ENCODE measurements around the gene SLC13A2. TPM values are rescaled to one million over a fixed set of nuclear protein-coding genes. Genes with fewer than 3 reads are reported as not detected.

SLC13A2 gene
- total RNA-seq, 1 experiment from 2014 or later: not detected

DNA sequence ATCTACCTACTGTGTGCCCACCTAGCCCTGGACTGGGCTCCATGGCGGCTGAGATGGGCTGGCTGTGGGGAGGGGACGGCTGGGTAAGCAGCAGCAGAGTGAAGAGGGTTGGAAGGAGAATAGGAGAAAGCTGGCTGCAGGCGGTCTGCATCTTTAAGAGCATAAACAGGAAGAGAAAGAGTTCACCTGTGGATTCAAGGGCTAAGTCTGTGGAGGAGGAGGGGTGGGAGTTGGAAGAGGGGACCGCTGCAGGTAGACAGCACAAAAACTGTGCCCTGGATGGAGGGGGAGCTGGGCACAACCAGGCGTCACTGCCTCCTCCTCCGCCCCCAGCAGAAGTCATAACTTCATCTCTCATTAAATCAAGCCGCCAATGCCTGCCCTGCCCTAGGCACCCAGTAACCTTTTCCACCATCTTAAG, 677 bp downstream of the SLC13A2 start:
- no peak for DNase-seq (ENCODE audit: low read depth, low spot score)
- no peak overlapping the region for H3K9ac ChIP-seq (ENCODE audit: low read length)
- no TSS peak for BruUV-seq (replicated peaks)
- H3K4me2 ChIP-seq (ENCODE audit: low read length): no peak overlapping the region
- no peak overlapping the region for H2AFZ ChIP-seq (ENCODE audit: low read depth, low read length, poor library complexity, severe bottlenecking)
- H4K20me1 ChIP-seq (ENCODE audit: insufficient read depth): no peaks in the 10 kb centered on the region
- TF ChIP-seq FOSL1 (IDR thresholded peaks at IDR 0.05; ENCODE audit: low read depth) (no peak), JUND (IDR thresholded peaks at IDR 0.05) (no peak), SRF (IDR thresholded peaks at IDR 0.05; ENCODE audit: low read depth) (no peak), EGR1 (IDR thresholded peaks at IDR 0.05; ENCODE audit: low read depth) (no peak), EZH2phosphoT487 (IDR thresholded peaks at IDR 0.05; ENCODE audit: borderline replicate concordance) (no peak)
- TF ChIP-seq, protein P1, sequence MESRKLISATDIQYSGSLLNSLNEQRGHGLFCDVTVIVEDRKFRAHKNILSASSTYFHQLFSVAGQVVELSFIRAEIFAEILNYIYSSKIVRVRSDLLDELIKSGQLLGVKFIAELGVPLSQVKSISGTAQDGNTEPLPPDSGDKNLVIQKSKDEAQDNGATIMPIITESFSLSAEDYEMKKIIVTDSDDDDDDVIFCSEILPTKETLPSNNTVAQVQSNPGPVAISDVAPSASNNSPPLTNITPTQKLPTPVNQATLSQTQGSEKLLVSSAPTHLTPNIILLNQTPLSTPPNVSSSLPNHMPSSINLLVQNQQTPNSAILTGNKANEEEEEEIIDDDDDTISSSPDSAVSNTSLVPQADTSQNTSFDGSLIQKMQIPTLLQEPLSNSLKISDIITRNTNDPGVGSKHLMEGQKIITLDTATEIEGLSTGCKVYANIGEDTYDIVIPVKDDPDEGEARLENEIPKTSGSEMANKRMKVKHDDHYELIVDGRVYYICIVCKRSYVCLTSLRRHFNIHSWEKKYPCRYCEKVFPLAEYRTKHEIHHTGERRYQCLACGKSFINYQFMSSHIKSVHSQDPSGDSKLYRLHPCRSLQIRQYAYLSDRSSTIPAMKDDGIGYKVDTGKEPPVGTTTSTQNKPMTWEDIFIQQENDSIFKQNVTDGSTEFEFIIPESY (IDR thresholded peaks at IDR 0.05; ENCODE audit: extremely low read depth, insufficient replicate concordance, low read length): no peak
- TF ChIP-seq, protein P2, sequence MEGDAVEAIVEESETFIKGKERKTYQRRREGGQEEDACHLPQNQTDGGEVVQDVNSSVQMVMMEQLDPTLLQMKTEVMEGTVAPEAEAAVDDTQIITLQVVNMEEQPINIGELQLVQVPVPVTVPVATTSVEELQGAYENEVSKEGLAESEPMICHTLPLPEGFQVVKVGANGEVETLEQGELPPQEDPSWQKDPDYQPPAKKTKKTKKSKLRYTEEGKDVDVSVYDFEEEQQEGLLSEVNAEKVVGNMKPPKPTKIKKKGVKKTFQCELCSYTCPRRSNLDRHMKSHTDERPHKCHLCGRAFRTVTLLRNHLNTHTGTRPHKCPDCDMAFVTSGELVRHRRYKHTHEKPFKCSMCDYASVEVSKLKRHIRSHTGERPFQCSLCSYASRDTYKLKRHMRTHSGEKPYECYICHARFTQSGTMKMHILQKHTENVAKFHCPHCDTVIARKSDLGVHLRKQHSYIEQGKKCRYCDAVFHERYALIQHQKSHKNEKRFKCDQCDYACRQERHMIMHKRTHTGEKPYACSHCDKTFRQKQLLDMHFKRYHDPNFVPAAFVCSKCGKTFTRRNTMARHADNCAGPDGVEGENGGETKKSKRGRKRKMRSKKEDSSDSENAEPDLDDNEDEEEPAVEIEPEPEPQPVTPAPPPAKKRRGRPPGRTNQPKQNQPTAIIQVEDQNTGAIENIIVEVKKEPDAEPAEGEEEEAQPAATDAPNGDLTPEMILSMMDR (IDR thresholded peaks at IDR 0.05 in 2 of 3, conservative IDR thresholded peaks at IDR 0.05 in 1 of 3; ENCODE audit: borderline replicate concordance in 1 of 3, insufficient read depth in 1 of 3, low read depth in 2 of 3, low read length in 2 of 3): no peak
- ATAC-seq: no peak
- no peaks in the 10 kb centered on the region for H3K9me2 ChIP-seq (ENCODE audit: insufficient read depth)
- H3K79me2 ChIP-seq (ENCODE audit: insufficient read depth, low read length): no peaks in the 10 kb centered on the region
- intact Hi-C loops (cut with micrococcal nuclease): no loop called here
- H3K36me3 ChIP-seq (ENCODE audit: control insufficient read depth in 1 of 2, insufficient read depth in 2 of 2, low read length in 2 of 2): no peaks in the 10 kb centered on the region
- H3K9me3 ChIP-seq (ENCODE audit: control insufficient read depth in 1 of 2, insufficient read depth in 1 of 2, low read depth in 1 of 2, low read length in 2 of 2): no peaks in the 10 kb centered on the region
- no peak overlapping the region for H3K4me3 ChIP-seq (replicated peaks in 1 of 2; ENCODE audit: low read depth in 1 of 2, low read length in 2 of 2)
- RAD21 ChIA-PET (ENCODE audit: low non-redundant PET in 1 of 2, low total read pairs in 2 of 2, uncharacterized antibody in 2 of 2, unreplicated experiment in 2 of 2): no interaction called here
- H3K27me3 ChIP-seq (ENCODE audit: insufficient read depth, low read length): peaks cover 11% of the 10 kb centered on the region; the same call in 1 of the 2 replicates
- no peaks in the 10 kb centered on the region for H3K4me1 ChIP-seq (ENCODE audit: control insufficient read depth in 1 of 2, insufficient read depth in 2 of 2, low read length in 2 of 2)
- CTCF ChIA-PET: no interaction called here
- no peak overlapping the region for H3K27ac ChIP-seq (ENCODE audit: low read depth, low read length)
- POLR2A ChIA-PET: no interaction called here

All from HCT116 (cell line).